Measurements from ENCODE around the gene CDC73.
A peak's percentile ranks its signal among the peaks of the same experiment; 100 is the strongest.

DNA sequence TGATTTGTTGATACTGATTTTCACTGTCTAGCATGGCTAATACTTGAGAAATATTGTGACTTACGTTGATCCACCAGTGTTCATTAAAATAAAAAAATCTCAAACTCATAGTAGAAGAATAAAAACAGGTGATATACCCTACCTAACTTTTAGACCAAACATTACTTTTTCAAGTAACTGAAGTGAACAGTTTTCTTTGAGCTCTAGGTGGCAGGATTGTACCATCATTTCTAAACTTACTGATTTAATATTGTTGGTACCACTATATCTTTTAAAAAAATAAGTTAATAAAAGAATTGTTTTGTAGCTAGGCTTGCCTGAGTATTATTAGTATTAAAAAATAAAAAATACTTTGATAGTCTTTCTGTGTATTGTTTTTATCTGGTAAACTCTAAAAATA is 21.5 kb downstream of the CDC73 start:
- TF ChIP-seq POLR2A (IDR thresholded peaks at IDR 0.05; ENCODE audit: low read depth) (no peak), EP300 (IDR thresholded peaks at IDR 0.05) (no peak), CTCF (IDR thresholded peaks at IDR 0.05) (peak in 2 of 3 experiments; percentile 25 to 43), POLR2AphosphoS5 (IDR thresholded peaks at IDR 0.05) (no peak)
